GM18526 (cell line): Measurements from ENCODE around the gene STPG2.

ENCODE experiments used
- POLR2A ChIP-seq: IDR thresholded peaks from 3 replicates; pipeline ENCODE4 v1.6.1; 2011; ENCODE audit not compliant: insufficient read length; ENCODE audit errors: extremely low read depth

The STPG2 gene

DNA sequence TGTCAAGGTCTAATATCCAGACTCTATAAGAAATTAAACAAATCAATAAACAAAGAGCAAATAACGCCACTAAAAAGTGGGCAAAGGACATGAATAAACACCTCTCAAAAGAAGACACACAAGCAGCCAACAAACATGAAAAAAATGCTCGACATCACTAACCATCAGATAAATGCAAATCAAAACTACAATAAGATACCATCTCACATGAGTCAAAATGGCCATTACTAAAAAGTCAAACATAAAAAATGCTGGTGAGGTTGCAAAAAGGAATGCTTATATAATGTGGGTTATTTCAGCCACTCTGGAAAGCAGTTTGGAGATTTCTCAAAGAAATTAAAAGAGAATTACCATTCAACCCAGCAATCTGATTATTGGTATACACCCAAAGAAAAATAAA is 481.1 kb downstream of the STPG2 start:
- TF ChIP-seq POLR2A, result no peak

DNA sequence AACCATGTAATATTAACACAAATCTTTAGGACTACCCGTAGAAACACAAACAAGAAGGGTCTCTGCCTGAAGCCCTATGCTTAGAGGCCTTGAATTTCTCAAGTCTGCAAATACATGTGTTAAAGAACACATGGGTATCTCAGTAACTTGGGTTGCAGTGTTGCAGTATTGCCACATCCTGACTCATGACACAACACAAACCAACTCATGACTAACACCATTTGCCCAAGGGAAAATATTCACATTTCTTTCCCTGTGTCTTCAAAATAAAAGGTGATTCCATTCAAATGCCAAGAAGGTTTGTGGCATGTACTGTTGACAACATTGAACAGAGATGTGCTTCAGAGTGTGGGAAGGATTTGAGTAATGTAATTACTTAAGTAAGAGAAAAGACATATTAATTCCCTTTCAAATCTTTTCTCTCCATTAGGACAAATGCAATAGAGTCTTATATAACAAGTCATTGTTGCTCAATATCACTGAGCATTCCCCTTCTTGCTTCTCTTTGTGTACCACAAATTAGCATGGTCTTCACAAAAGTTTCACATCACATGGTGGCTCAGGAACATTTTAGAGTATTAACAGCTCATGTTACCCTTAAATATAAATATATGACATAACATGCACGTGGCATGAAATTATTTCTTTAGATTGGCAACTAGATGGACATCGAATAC is 487.1 kb downstream of the STPG2 start:
- TF ChIP-seq POLR2A, result no peak

DNA sequence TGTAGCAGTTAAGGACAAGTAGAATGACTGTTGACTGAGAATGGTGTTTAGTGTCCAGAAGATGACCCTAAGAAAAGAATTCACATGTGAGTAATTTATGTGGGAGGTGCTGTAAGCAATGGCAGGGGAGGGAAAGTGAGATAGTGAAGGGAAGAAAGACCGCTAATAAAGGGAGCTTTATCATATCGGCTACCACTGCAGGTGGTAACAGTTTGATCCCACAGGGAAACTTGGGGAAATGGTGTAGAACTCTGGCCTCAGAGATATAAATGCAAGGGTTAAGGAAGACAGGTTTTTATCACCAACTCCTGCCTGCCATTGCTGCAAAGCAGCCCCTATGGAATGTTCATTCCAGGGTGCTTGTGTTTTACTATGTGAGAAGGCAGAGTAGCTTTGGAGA is 489.6 kb downstream of the STPG2 start:
- no peak for TF ChIP-seq POLR2A

DNA sequence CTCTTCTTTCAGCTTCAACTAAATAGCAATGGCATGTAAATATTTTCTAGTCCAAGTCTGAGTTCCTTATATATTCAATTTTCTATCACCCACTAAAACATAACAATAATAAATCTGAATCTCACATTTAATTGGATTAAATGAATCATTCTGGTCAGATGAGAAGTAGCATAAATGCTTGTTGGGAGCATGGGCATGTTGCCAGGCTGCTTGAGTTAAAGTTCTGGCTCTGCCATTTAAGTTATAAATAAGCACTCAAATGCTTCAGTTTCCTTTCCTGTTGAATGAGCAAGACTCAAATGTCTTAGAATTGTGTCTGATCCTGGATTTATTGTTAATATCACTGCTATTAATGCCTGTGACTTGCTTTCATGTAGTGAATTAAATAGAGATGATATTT is 496.3 kb downstream of the STPG2 start:
- no peak for TF ChIP-seq POLR2A

DNA sequence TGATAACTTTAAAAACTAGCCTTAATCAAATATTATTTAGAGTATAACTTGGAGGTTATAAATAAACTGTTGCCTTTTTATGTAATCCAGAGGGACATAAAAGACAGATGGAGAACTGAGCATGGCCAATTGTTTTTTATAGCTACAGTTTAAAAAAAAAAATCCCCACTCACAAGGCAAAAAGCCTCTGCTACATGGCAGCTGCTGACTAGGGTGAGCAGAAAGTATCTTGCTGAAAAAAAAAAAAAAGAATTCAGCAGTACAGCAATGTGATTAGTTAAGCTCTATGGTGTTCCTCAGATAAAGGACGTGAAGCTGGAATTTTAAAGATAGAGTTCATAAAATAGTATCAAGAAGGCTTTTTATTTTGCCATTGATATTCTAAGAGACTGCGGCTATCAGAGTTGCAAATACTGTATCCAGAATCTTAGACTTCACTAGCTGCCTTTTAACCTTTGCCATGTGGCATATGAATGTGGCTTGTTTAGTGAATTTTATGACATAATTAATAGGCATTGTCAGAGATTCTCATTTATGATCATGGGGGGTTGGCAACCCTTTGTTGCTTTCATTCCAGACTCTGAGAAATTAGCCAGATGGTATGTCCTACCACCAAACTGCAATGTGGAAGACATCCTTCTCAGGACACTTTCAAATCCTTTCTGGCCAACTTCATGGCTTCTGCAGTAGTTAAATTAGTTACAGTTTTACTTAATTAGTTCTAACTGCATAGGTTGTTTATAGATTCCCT is 498.0 kb downstream of the STPG2 start:
- TF ChIP-seq POLR2A, result no peak

DNA sequence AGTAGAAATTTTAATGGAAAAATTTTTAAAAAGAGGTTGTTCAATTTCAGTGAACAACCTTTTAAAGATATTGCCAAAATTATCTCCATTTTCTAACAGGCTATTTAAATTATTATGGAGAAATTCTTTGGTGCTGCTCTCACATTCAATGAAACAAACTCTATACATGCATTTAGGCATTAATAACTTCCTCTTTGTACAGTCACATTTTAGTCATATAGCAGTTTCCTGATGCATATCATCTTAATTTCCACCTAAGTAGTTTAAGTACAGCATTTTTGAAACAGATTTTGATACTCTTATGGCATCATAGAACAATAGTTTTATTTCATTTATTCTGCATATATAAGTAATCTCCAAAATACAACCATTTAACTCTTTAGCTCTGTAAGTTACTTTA is 500.1 kb downstream of the STPG2 start:
- no peak for TF ChIP-seq POLR2A

DNA sequence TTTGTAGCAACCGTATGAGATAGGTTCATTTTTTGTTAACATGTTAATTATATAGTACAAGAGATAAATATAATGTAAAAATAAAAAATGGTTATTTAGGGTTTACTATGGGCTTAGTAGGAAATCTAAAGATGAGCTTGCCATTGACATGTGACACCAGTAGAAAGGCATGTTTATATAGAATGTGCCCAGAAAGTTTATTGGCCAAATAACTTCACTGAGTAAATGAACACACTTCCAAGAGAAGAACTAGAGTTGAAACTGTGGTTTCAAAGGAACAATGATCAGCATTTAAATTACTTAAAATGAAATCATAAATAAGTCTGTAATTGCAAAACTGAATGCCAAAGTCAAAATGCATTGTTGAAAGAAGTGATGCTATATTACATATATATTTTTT is 503.3 kb downstream of the STPG2 start:
- TF ChIP-seq POLR2A, result no peak

DNA sequence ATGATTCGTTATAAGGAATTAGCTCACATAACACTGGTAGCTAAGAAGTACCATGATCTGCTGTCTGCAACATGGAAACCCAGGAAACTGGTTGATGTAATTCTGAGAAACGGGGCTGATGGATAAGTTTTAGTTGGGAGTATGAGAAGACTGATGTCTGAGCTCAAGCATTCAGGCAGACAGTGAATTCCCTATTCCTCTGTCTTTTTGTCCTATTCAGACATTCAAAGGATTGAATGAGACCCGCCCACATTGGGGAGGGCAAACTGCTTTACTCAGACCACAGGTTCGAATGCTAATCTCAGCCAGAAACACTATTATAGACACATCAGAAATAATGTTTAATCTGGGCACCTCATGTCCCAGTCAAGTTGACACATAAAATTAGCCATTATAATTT is 515.5 kb downstream of the STPG2 start:
- no peak for TF ChIP-seq POLR2A

DNA sequence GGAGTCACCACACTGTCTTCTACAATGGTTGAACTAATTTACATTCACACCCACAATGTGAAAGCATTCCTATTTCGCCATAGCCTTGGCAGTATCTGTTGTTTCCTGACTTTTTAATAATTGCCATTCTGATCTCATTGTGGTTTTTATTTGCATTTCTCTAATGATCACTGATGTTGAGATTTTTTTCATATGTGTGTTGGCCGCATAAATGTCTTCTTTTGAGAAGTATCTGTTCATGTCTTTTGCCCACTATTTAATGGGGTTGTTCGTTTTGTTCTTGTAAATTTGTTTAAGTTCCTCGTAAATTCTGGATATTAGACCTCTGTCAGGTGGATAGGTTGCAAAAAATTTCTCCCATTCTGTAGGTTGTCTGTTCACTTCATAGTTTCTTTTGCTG is 519.1 kb downstream of the STPG2 start:
- TF ChIP-seq POLR2A, result no peak

DNA sequence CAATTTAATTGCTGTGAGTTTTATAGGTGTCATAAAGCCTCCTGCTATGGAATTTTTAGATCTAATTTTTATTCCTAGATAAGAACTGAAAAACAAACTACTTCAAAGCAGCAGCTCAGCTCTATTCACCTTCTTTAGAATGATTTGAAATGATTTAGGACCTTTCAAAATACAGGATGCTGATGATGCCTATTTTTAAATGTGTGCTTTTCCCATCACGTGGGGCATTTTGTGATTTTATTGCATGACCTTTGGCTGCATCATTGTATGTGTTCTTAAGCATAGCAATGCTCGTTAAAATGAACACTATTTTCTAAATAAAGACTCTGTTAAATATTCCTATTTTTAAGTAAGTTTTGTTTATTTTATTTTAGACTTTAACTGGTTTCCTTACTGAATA is 537.3 kb downstream of the STPG2 start:
- no peak for TF ChIP-seq POLR2A

DNA sequence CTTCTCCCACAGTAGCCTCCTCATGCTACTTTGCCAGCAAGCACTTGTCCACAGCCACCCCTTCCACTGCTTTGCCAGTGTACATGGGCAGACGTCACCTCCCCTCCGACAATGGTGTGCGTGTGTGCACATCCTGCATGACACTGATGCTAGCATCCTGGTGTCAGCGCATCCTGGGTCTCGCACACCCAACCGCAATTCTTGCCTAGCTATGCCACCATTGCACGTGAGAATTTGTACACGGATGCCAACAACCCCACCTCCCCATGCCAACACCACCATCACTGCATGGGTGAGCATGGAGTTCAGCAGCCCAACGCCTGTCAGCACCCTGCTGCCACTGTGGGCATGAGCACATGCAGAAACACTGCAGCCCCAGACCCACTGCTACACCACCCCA is 550.0 kb downstream of the STPG2 start:
- TF ChIP-seq POLR2A, result no peak

DNA sequence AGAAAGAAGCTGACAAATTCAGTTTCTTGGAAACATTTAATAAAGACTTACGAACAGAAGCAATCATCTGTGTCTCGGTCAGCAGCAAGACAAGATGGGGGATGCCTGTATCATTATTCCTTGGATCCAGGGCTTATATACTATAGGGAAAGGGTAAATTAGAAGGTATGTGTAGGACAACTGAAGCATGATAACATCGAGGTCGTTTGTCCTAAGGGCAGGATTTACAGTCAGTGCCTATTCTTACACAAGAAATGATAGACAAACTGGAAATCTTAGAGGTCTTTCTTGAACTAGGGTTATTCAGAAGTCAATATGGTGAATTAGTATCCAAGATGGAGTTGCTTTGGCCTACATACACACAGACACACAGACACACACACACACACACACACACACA is 553.0 kb downstream of the STPG2 start:
- no peak for TF ChIP-seq POLR2A

DNA sequence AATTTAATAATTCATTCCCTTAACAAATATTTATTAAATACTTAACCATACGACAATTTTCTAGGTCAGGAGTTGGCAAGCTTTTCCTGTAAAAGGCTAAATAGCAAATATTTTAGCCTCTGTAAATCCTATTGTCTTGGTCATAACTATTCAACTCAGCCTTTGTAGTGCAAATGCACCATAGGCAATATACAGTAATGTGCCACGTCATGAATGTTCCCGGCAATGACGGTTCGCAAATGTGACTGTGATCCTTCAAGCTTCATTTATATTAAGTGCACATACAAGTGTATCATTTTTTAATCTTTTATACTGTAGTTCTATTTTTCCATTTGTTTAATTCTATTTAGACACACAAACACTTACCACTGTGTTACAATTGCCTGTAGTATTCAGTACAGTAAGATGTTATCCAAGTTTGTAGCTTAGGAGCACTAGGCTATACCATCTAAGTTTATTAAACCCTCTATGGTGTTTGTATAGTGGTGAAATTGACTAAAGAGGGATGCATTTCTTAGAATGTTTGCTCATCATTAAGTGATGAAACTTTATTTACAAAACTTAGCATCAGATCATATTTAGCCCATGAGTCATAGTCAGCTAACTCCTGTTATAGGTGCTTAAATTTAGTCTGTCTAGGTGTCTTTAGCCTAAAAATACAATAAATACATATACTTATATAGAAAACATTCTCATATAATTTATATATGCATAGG is 553.6 kb downstream of the STPG2 start:
- TF ChIP-seq POLR2A, result no peak

DNA sequence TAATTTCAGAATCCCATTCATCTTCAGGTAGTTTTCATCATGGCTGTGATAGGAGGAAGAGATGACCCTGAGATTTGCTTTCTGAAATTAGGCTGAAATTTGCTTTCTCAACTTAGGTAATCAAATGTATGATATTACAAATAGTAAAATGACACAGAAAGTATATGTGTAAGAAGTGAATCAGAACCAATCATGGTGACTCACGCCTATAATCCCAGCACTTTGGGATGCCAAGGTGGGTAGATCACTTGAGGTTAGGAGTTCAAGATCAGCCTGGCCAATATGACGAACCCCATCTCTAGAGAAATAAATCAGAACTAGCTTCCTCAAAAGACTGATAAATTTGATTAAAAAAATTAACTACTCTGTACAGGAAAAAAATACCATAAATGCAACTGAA is 555.4 kb downstream of the STPG2 start:
- no peak for TF ChIP-seq POLR2A

DNA sequence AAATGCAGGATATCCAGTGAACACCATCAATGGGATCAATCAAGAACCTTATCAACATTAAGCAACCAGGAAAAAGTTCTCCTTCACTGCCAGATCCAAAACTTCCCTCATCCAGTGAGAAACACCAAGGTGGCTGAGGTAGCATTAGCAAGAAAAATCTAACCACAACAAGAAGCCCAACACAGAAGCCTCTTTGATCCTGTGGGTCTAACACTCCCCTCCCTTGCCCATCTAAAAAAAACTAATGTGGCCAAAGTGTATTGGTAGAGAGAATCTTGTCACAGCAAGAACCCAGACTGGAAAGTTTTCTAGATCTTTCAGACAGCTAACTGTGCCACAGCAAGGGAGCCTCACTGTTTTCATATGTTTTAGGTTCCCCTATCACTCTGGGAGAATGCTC is 558.0 kb downstream of the STPG2 start:
- TF ChIP-seq POLR2A, result no peak

DNA sequence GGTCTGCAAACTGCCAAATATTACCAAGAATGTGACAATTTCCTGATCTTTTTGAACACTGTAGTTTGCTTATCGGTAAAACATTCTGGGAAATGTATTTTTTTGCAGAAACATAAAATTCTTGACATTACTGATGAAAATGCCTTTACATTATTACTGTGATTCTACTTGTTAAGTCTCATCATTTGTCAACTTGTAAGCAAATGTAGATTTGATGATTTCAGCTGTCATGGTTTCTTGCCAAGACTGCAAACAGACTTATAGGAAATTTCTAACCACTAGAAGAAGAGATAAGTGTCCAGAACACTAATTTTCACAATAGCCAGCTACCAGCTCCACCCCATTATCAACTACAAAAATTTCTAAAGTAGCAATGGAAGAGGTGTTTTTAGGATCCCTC is 560.4 kb downstream of the STPG2 start:
- no peak for TF ChIP-seq POLR2A
